ENCODE results near the gene GPR3.
"Not testable (repeated sequence)": the region's sequence is repeated elsewhere in the genome, so short reads cannot be mapped to it uniquely, and the experiment has no call there.

DNA sequence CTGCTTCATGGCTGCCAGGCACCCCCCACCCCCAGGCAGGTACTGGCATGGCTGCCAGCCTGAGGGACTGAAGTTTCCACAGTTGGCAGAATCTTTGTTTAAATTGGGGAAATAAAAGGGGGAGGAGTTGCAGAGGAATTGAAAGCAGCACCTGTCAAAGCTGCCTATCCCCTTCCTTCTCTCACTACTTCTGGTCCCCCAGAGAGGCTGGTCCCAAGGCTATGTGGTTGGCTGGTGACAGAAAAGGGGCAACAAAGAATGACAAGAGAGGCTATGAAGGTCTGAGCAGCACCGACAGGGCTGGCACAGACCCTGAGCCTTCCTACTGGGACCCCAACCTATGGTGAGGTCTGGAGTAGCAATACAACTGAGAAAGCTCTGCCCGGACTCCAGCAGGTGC lies 14.4 kb downstream of the GPR3 start:
- not testable (repeated sequence) for TF ChIP-seq POLR2A (IDR thresholded peaks at IDR 0.05; ENCODE audit: low read length); GATA1 (IDR thresholded peaks at IDR 0.05; ENCODE audit: low read depth, low read length)
